HepG2 (cell line): ENCODE data around the gene CPE. TPM values are rescaled to one million over a fixed set of nuclear protein-coding genes. Genes with fewer than 3 reads are reported as not detected.

Experiments
- CEBPG ChIP-seq: IDR thresholded peaks from 2 replicates; pipeline ENCODE4 v1.6.1; 2016
- EZH2 ChIP-seq: conservative IDR thresholded peaks from 2 replicates; pipeline ENCODE4 v1.6.1; 2012; ENCODE audit warnings: mild to moderate bottlenecking, low read depth, low read length, moderate library complexity
- FOXK1 ChIP-seq: sonication (generic); formaldehyde crosslinking; IDR thresholded peaks from 2 replicates; pipeline ENCODE4 v1.4.0; 2020; ENCODE audit warnings: low read depth, missing genetic modification reagents, borderline replicate concordance
- FOXK2 ChIP-seq: fragments of 450-650 bp; IDR thresholded peaks from 2 replicates; pipeline ENCODE4 v1.6.1; 2016
- FOXM1 ChIP-seq: sonication (generic); formaldehyde crosslinking; IDR thresholded peaks from 2 replicates; pipeline ENCODE4 v1.5.0; 2020; ENCODE audit warnings: missing genetic modification reagents
- GTF2F1 ChIP-seq: fragments of 150-350 bp; IDR thresholded peaks from 2 replicates; pipeline ENCODE4 v1.6.1; 2014; ENCODE audit warnings: low read length
- HOXA7 ChIP-seq: sonication (generic); formaldehyde crosslinking; IDR thresholded peaks from 2 replicates; pipeline ENCODE4 v1.8.1; 2022; ENCODE audit warnings: mild to moderate bottlenecking, missing genetic modification reagents, moderate library complexity
- LBX2 ChIP-seq: sonication (generic); formaldehyde crosslinking; IDR thresholded peaks from 2 replicates; pipeline ENCODE4 v1.5.0; 2020; ENCODE audit warnings: missing genetic modification reagents, mild to moderate bottlenecking, borderline replicate concordance
- MLLT10 ChIP-seq: sonication (generic); formaldehyde crosslinking; IDR thresholded peaks from 2 replicates; pipeline ENCODE4 v1.4.0; 2020; ENCODE audit warnings: missing genetic modification reagents
- MTA3 ChIP-seq: sonication (generic); formaldehyde crosslinking; IDR thresholded peaks from 2 replicates; pipeline ENCODE4 v1.4.0; 2020; ENCODE audit warnings: missing genetic modification reagents
- ONECUT2 ChIP-seq: sonication (generic); formaldehyde crosslinking; IDR thresholded peaks from 2 replicates; pipeline ENCODE4 v1.4.0; 2020; ENCODE audit warnings: missing genetic modification reagents
- PBX2 ChIP-seq: IDR thresholded peaks from 2 replicates; pipeline ENCODE4 v1.6.1; 2016; ENCODE audit warnings: control low read depth
- RAD51 ChIP-seq: fragments of 450-650 bp; IDR thresholded peaks from 2 replicates; pipeline ENCODE4 v1.6.1; 2016; ENCODE audit warnings: borderline replicate concordance
- REXO4 ChIP-seq: sonication (generic); formaldehyde crosslinking; IDR thresholded peaks from 2 replicates; pipeline ENCODE4 v1.8.0; 2022; ENCODE audit warnings: missing genetic modification reagents, mild to moderate bottlenecking, borderline replicate concordance
- SIX1 ChIP-seq: sonication (generic); formaldehyde crosslinking; IDR thresholded peaks from 2 replicates; pipeline ENCODE4 v1.4.0; 2020; ENCODE audit warnings: missing genetic modification reagents, borderline replicate concordance
- SMAD1 ChIP-seq: sonication (generic); formaldehyde crosslinking; IDR thresholded peaks from 2 replicates; pipeline ENCODE4 v1.4.0; 2020; ENCODE audit warnings: missing genetic modification reagents, low read depth, mild to moderate bottlenecking, borderline replicate concordance
- TEF ChIP-seq: sonication (generic); formaldehyde crosslinking; IDR thresholded peaks from 2 replicates; pipeline ENCODE4 v1.5.0; 2020; ENCODE audit warnings: missing genetic modification reagents
- XRCC5 ChIP-seq: fragments of 200-400 bp; formaldehyde crosslinking; optimal IDR thresholded peaks from 2 replicates; pipeline ENCODE3; 2017; ENCODE audit warnings: mild to moderate bottlenecking, low read length
- ZMAT3 ChIP-seq: sonication (generic); formaldehyde crosslinking; conservative IDR thresholded peaks from 2 replicates; pipeline ENCODE4 v1.7.0; 2021; ENCODE audit warnings: missing genetic modification reagents
- ZNF260 ChIP-seq: sonication (generic); formaldehyde crosslinking; IDR thresholded peaks from 2 replicates; pipeline ENCODE4 v1.4.0; 2020; ENCODE audit warnings: missing genetic modification reagents, low read depth, mild to moderate bottlenecking, borderline replicate concordance
- ZNF34 ChIP-seq: sonication (generic); formaldehyde crosslinking; IDR thresholded peaks from 2 replicates; pipeline ENCODE4 v1.4.0; 2020; ENCODE audit warnings: mild to moderate bottlenecking, missing genetic modification reagents, borderline replicate concordance
- ZNF577 ChIP-seq: sonication (generic); formaldehyde crosslinking; IDR thresholded peaks from 2 replicates; pipeline ENCODE4 v1.4.0; 2020; ENCODE audit warnings: mild to moderate bottlenecking, low read depth, missing genetic modification reagents, borderline replicate concordance
- polyA plus RNA-seq, 8 experiments: library from polyadenylated mRNA; depleted of rRNA in 3 of 8; stranded (reverse) in 7 of 8; unstranded in 1 of 8; fragments of >200 nt; fragmentation: Illumina TruSeq in 4 of 8; extraction: Trizol in 4 of 8; gene quantifications; 2 replicates each; pipeline versions ENCODE4 v1.2.1 to v1.2.3, GENCODE V29; 2011 to 2016; ENCODE audit warnings: low read depth in 4 of 8, missing spikeins in 1 of 8, mixed read lengths in 1 of 8; ENCODE audit not compliant: insufficient read depth in 1 of 8
- total RNA-seq, 5 experiments: library from RNA; depleted of rRNA; stranded (reverse); fragments of >200 nt; fragmentation: Illumina TruSeq; extraction: Trizol; gene quantifications; 2 replicates each; pipeline ENCODE4 v1.2.3, GENCODE V29; 2016; ENCODE audit warnings: low read depth in 1 of 5
- TF ChIP-seq, protein P1 (sequence below): sonication (generic); formaldehyde crosslinking; IDR thresholded peaks from 2 replicates; pipeline ENCODE4 v1.8.1; 2022; ENCODE audit warnings: low read depth, mild to moderate bottlenecking, missing genetic modification reagents
- TF ChIP-seq, protein P2 (sequence below): sonication (generic); formaldehyde crosslinking; IDR thresholded peaks from 2 replicates; pipeline ENCODE4 v1.4.0; 2020; ENCODE audit warnings: missing genetic modification reagents
- TF ChIP-seq, protein P3 (sequence below): sonication (generic); formaldehyde crosslinking; IDR thresholded peaks from 2 replicates; pipeline ENCODE4 v1.5.1; 2020; ENCODE audit warnings: mild to moderate bottlenecking, moderate library complexity, missing genetic modification reagents

Gene CPE
- total and polyA plus RNA-seq, 2 of the 13 experiments (the other 11 are each of a cell fraction or from before 2014, with no cell fraction given): 268 to 852 TPM

GRCh38 chr4:165369522-165369921 lies 9.3 kb upstream of the CPE start (continued):
- TF ChIP-seq MTA3 (CRISPR knock-in tag) (no peak), EZH2 (no peak), LBX2 (no peak), CEBPG (CRISPR knock-in tag) (peak; percentile 99), SIX1 (CRISPR knock-in tag) (peak; percentile 96), REXO4 (CRISPR knock-in tag) (no peak), TEF (CRISPR knock-in tag) (no peak), ZMAT3 (CRISPR knock-in tag) (peak; percentile 47; the same call in 1 of the 2 replicates), PBX2 (no peak), GTF2F1 (no peak), FOXM1 (no peak), RAD51 (no peak), ONECUT2 (CRISPR knock-in tag) (no peak), XRCC5 (no peak), MLLT10 (no peak), HOXA7 (CRISPR knock-in tag) (no peak), ZNF260 (no peak), FOXK1 (CRISPR knock-in tag) (peak; percentile 77; the same call in 1 of the 2 replicates), FOXK2 (peak; percentile 45; the same call in 1 of the 2 replicates), ZNF34 (CRISPR knock-in tag) (no peak), ZNF577 (no peak), SMAD1 (no peak)
- TF ChIP-seq, protein P1, sequence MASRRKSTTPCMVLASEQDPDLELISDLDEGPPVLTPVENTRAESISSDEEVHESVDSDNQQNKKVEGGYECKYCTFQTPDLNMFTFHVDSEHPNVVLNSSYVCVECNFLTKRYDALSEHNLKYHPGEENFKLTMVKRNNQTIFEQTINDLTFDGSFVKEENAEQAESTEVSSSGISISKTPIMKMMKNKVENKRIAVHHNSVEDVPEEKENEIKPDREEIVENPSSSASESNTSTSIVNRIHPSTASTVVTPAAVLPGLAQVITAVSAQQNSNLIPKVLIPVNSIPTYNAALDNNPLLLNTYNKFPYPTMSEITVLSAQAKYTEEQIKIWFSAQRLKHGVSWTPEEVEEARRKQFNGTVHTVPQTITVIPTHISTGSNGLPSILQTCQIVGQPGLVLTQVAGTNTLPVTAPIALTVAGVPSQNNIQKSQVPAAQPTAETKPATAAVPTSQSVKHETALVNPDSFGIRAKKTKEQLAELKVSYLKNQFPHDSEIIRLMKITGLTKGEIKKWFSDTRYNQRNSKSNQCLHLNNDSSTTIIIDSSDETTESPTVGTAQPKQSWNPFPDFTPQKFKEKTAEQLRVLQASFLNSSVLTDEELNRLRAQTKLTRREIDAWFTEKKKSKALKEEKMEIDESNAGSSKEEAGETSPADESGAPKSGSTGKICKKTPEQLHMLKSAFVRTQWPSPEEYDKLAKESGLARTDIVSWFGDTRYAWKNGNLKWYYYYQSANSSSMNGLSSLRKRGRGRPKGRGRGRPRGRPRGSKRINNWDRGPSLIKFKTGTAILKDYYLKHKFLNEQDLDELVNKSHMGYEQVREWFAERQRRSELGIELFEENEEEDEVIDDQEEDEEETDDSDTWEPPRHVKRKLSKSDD: 0 out of 2 replicates have a peak, but pooled peaks have one; percentile 50
- TF ChIP-seq, protein P2, sequence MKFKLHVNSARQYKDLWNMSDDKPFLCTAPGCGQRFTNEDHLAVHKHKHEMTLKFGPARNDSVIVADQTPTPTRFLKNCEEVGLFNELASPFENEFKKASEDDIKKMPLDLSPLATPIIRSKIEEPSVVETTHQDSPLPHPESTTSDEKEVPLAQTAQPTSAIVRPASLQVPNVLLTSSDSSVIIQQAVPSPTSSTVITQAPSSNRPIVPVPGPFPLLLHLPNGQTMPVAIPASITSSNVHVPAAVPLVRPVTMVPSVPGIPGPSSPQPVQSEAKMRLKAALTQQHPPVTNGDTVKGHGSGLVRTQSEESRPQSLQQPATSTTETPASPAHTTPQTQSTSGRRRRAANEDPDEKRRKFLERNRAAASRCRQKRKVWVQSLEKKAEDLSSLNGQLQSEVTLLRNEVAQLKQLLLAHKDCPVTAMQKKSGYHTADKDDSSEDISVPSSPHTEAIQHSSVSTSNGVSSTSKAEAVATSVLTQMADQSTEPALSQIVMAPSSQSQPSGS (CRISPR knock-in tag): peak; percentile 80
- TF ChIP-seq, protein P3, sequence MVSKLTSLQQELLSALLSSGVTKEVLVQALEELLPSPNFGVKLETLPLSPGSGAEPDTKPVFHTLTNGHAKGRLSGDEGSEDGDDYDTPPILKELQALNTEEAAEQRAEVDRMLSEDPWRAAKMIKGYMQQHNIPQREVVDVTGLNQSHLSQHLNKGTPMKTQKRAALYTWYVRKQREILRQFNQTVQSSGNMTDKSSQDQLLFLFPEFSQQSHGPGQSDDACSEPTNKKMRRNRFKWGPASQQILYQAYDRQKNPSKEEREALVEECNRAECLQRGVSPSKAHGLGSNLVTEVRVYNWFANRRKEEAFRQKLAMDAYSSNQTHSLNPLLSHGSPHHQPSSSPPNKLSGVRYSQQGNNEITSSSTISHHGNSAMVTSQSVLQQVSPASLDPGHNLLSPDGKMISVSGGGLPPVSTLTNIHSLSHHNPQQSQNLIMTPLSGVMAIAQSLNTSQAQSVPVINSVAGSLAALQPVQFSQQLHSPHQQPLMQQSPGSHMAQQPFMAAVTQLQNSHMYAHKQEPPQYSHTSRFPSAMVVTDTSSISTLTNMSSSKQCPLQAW (CRISPR knock-in tag): peak; percentile 70
